H9 (cell line): ENCODE measurements around the gene SLC19A1. TPM values are rescaled to one million over a fixed set of nuclear protein-coding genes. Genes with fewer than 3 reads are reported as not detected.
"Not testable (repeated sequence)": the region's sequence is repeated elsewhere in the genome, so short reads cannot be mapped to it uniquely, and the experiment has no call there.

Experiments
- DNase-seq: peaks from one replicate; pipeline ENCODE4 v3.0.0-alpha.2; 2017
- H2AFZ ChIP-seq: one replicate; pipeline ENCODE4 v1.6.1; 2013; ENCODE audit warnings: mild to moderate bottlenecking, low read length, control low read depth, moderate library complexity
- H2AK5ac ChIP-seq: 2 replicates; pipeline ENCODE4 v1.6.1; 2013; ENCODE audit warnings: low read length, control low read depth, mixed read lengths; ENCODE audit not compliant: insufficient read length
- H2BK120ac ChIP-seq: one replicate; pipeline ENCODE4 v1.6.1; 2013; ENCODE audit warnings: low read depth, mild to moderate bottlenecking, low read length, control low read depth, inconsistent platforms; ENCODE audit not compliant: poor library complexity, severe bottlenecking
- H2BK12ac ChIP-seq: 2 replicates; pipeline ENCODE4 v1.6.1; 2013; ENCODE audit warnings: low read length, control low read depth, mixed read lengths, low read depth; ENCODE audit not compliant: insufficient read length
- H2BK15ac ChIP-seq: 2 replicates; pipeline ENCODE4 v1.6.1; 2013; ENCODE audit warnings: low read depth, low read length, control low read depth
- H2BK20ac ChIP-seq: one replicate; pipeline ENCODE4 v1.6.1; 2013; ENCODE audit warnings: low read depth, mild to moderate bottlenecking, low read length, control low read depth, inconsistent platforms; ENCODE audit not compliant: poor library complexity, severe bottlenecking
- H2BK5ac ChIP-seq: 2 replicates; pipeline ENCODE4 v1.6.1; 2013; ENCODE audit warnings: low read length, control low read depth, mixed read lengths; ENCODE audit not compliant: insufficient read length
- H3K14ac ChIP-seq: 2 replicates; pipeline ENCODE4 v1.6.1; 2013; ENCODE audit warnings: low read length, control low read depth; ENCODE audit not compliant: insufficient read depth
- H3K18ac ChIP-seq: 2 replicates; pipeline ENCODE4 v1.6.1; 2013; ENCODE audit warnings: low read depth, mild to moderate bottlenecking, mixed read lengths, low read length, control low read depth; ENCODE audit not compliant: insufficient read length
- H3K23ac ChIP-seq: 2 replicates; pipeline ENCODE4 v1.6.1; 2013; ENCODE audit warnings: low read length, control low read depth, mixed read lengths, low read depth; ENCODE audit not compliant: insufficient read length
- H3K23me2 ChIP-seq: 2 replicates; pipeline ENCODE4 v1.6.1; 2013; ENCODE audit warnings: low read depth, mild to moderate bottlenecking, mixed read lengths, low read length, control low read depth; ENCODE audit not compliant: insufficient read length, poor library complexity, severe bottlenecking
- H3K27ac ChIP-seq: 2 replicates; pipeline ENCODE4 v1.5.1; 2013; ENCODE audit warnings: low read length, control low read depth, mixed read lengths, low read depth; ENCODE audit not compliant: insufficient read length
- H3K27me3 ChIP-seq: 2 replicates; pipeline ENCODE4 v1.6.1; 2013; ENCODE audit warnings: low read length, control low read depth, inconsistent platforms; ENCODE audit not compliant: insufficient read depth
- H3K4ac ChIP-seq: 2 replicates; pipeline ENCODE4 v1.6.1; 2013; ENCODE audit warnings: low read depth, mild to moderate bottlenecking, control low read depth, inconsistent platforms, low read length, moderate library complexity
- H3K4me1 ChIP-seq: 2 replicates; pipeline ENCODE4 v1.6.1; 2013; ENCODE audit warnings: low read length, control low read depth, inconsistent platforms; ENCODE audit not compliant: insufficient read depth
- H3K4me2 ChIP-seq: 2 replicates; pipeline ENCODE4 v1.6.1; 2013; ENCODE audit warnings: low read length, control low read depth, mixed read lengths; ENCODE audit not compliant: insufficient read length, insufficient read depth
- H3K56ac ChIP-seq: 2 replicates; pipeline ENCODE4 v1.6.1; 2013; ENCODE audit warnings: low read depth, mild to moderate bottlenecking, mixed read lengths, low read length, control low read depth; ENCODE audit not compliant: insufficient read length
- H3K79me1 ChIP-seq: 2 replicates; pipeline ENCODE4 v1.6.1; 2013; ENCODE audit warnings: low read depth, mild to moderate bottlenecking, moderate library complexity, low read length, control low read depth, inconsistent platforms; ENCODE audit not compliant: insufficient read depth, poor library complexity, severe bottlenecking
- H3K79me2 ChIP-seq: 2 replicates; pipeline ENCODE4 v1.6.1; 2013; ENCODE audit warnings: low read length, control low read depth, inconsistent platforms; ENCODE audit not compliant: insufficient read depth
- H3K9ac ChIP-seq: 2 replicates; pipeline ENCODE4 v1.6.1; 2013; ENCODE audit warnings: low read length, control low read depth, mixed read lengths; ENCODE audit not compliant: insufficient read length; ENCODE audit errors: extremely low read depth
- H3K9me3 ChIP-seq: one replicate; pipeline ENCODE4 v1.6.1; 2013; ENCODE audit warnings: low read depth, low read length, inconsistent platforms; ENCODE audit not compliant: control insufficient read depth
- H3T11ph ChIP-seq: one replicate; pipeline ENCODE4 v1.6.1; 2013; ENCODE audit warnings: mild to moderate bottlenecking, low read length, control low read depth, inconsistent platforms
- H4K20me1 ChIP-seq: one replicate; pipeline ENCODE4 v1.6.1; 2013; ENCODE audit not compliant: control insufficient read depth, insufficient read length, insufficient read depth
- H4K5ac ChIP-seq: 2 replicates; pipeline ENCODE4 v1.6.1; 2013; ENCODE audit warnings: low read depth, mild to moderate bottlenecking, mixed read lengths, low read length, control low read depth; ENCODE audit not compliant: insufficient read length
- H4K8ac ChIP-seq: replicated peaks from 2 replicates; pipeline ENCODE4 v1.6.1; 2013; ENCODE audit warnings: low read length, control low read depth, mixed read lengths, low read depth; ENCODE audit not compliant: insufficient read length
- H4K91ac ChIP-seq: 2 replicates; pipeline ENCODE4 v1.6.1; 2013; ENCODE audit warnings: low read depth, mild to moderate bottlenecking, moderate library complexity, mixed read lengths, low read length, control low read depth; ENCODE audit not compliant: insufficient read length
- H3K27ac Mint-ChIP-seq, 3 experiments: 2 replicates in 2 of 3; 3 replicates in 1 of 3; pipeline ENCODE4 v1.8.0; 2020 to 2021; ENCODE audit warnings: mixed read lengths in 3 of 3, mild to moderate bottlenecking in 1 of 3, moderate library complexity in 1 of 3
- H3K27me3 Mint-ChIP-seq: 2 replicates; pipeline ENCODE4 v1.8.0; 2021; ENCODE audit warnings: low read depth, mild to moderate bottlenecking, moderate library complexity, mixed read lengths
- H3K36me3 Mint-ChIP-seq, 3 experiments: 2 replicates in 2 of 3; 3 replicates in 1 of 3; pipeline ENCODE4 v1.8.0; 2020 to 2021; ENCODE audit warnings: low read depth in 3 of 3, mixed read lengths in 3 of 3; ENCODE audit not compliant: insufficient read depth in 1 of 3
- H3K4me1 Mint-ChIP-seq, 2 experiments: 2 replicates each; pipeline ENCODE4 v1.8.0; 2020; ENCODE audit warnings: mixed read lengths in 2 of 2
- H3K4me3 Mint-ChIP-seq, 2 experiments: 2 replicates in 1 of 2; 3 replicates in 1 of 2; pipeline ENCODE4 v1.8.0; 2020 to 2021; ENCODE audit warnings: mild to moderate bottlenecking in 2 of 2, mixed read lengths in 2 of 2, moderate library complexity in 1 of 2
- H3K9me3 Mint-ChIP-seq, 2 experiments: 2 replicates in 1 of 2; 3 replicates in 1 of 2; pipeline ENCODE4 v1.8.0; 2020; ENCODE audit warnings: mild to moderate bottlenecking in 2 of 2, mixed read lengths in 2 of 2, moderate library complexity in 1 of 2
- CTCF ChIP-seq: fragments of 200-600 bp; sonication (generic); conservative IDR thresholded peaks from 3 replicates; pipeline ENCODE4 v1.8.0; 2021; ENCODE audit warnings: antibody characterized with exemption, mild to moderate bottlenecking
- WGBS: extraction: QIAGEN DNeasy Blood & Tissue Kit; methylation state at CpG from one replicate; pipeline ENCODE4 v1.1.7; 2013; ENCODE audit warnings: missing lambda C conversion rate, low lambda C conversion rate, mixed read lengths; ENCODE audit not compliant: insufficient read length; ENCODE audit errors: extremely low coverage; 5-methylcytosine and 5-hydroxymethylcytosine counted together
- total RNA-seq: library from RNA; stranded (reverse); gene quantifications from 2 replicates; pipeline ENCODE4 v1.2.1, GENCODE V29; 2021

Gene SLC19A1
- total RNA-seq, 1 experiment from 2014 or later, result 32.4 TPM

DNA sequence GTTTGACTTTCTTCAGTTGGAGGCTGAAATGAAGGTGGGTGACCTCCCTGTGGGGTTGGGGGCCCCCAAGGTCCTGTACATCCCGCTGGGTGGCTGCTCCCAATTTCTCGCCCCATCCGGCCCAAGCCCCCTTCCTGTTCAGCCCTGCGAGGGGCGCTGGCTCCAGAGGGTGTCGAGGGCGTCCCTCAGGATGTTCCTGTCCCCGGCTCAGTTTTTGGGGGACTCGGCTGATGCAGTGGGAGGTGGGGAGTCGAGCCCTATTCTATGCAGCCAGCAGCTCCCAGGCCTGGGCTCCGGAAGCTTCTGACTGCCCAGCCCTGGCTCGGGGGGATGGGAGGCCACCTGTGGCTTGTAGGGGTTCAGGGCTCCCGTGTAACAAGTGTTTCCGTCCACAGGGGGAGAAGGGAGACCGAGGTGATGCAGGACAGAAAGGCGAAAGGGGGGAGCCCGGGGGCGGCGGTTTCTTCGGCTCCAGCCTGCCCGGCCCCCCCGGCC lies 38.2 kb downstream of the SLC19A1 start:
- H4K91ac ChIP-seq, result no peak overlapping the region
- H3K27ac ChIP-seq, result no peak overlapping the region
- no peaks in the 10 kb centered on the region for H4K20me1 ChIP-seq

DNA sequence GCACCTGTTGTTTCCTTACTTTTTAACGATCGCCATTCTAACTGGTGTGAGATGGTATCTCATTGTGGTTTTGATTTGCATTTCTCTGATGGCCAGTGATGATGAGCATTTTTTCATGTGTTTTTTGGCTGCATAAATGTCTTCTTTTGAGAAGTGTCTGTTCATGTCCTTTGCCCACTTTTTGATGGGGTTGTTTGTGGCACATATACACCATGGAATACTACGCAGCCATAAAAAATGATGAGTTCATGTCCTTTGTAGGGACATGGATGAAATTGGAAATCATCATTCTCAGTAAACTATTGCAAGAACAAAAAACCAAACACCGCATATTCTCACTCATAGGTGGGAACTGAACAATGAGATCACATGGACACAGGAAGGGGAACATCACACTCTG lies 39.0 kb downstream of the SLC19A1 start:
- H2AK5ac ChIP-seq, H4K91ac ChIP-seq, H3K79me2 ChIP-seq, H3K23ac ChIP-seq, H3K27ac Mint-ChIP-seq, H3K56ac ChIP-seq, H3K4me2 ChIP-seq, H3K27me3 ChIP-seq, H3K4me1 ChIP-seq, H3K9me3 ChIP-seq, DNase-seq, H3T11ph ChIP-seq, H3K4ac ChIP-seq, H3K79me1 ChIP-seq, H3K27ac ChIP-seq, H4K5ac ChIP-seq, H2BK12ac ChIP-seq, H3K9ac ChIP-seq, H2AFZ ChIP-seq, H3K4me1 Mint-ChIP-seq, H4K20me1 ChIP-seq, H2BK120ac ChIP-seq, H2BK5ac ChIP-seq, H2BK20ac ChIP-seq, H3K23me2 ChIP-seq, H3K27me3 Mint-ChIP-seq, H3K9me3 Mint-ChIP-seq, H4K8ac ChIP-seq, H3K14ac ChIP-seq, H2BK15ac ChIP-seq, H3K4me3 Mint-ChIP-seq, H3K18ac ChIP-seq: not testable (repeated sequence)
- H3K36me3 Mint-ChIP-seq, result peaks cover 16 to 49% (median 35%) of the 10 kb centered on the region in 3 experiments
- no CpG with 5 or more reads among the region's 4 CpGs for WGBS

More for the DNA sequence above, 38.2 kb downstream of the SLC19A1 start:
- H3K9me3 ChIP-seq, result no peaks in the 10 kb centered on the region
- H3K18ac ChIP-seq, result no peak overlapping the region
- no peaks in the 10 kb centered on the region for H3K79me2 ChIP-seq
- no peak for DNase-seq
- peaks cover 3% of the 10 kb centered on the region for H3K23me2 ChIP-seq
- Mint-ChIP-seq H3K27ac (no peak overlapping the region), H3K27me3 (peaks cover 7% of the 10 kb centered on the region; the same call in 1 of the 2 replicates), H3K36me3 (peaks cover 9 to 47% (median 33%) of the 10 kb centered on the region in 3 experiments), H3K4me3 (no peak overlapping the region), H3K4me1 (peaks cover 0 to 4% of the 10 kb centered on the region in 2 experiments; a peak in 1 of 4 replicates), H3K9me3 (no peaks in the 10 kb centered on the region; a peak in 1 of 5 replicates)
- no peak for TF ChIP-seq CTCF
- H3K9ac ChIP-seq, result no peak overlapping the region
- H2BK120ac ChIP-seq, result no peak overlapping the region
- no peak overlapping the region for H4K5ac ChIP-seq
- no peaks in the 10 kb centered on the region for H3K79me1 ChIP-seq
- no peak overlapping the region for H2AFZ ChIP-seq
- no peaks in the 10 kb centered on the region for H3K27me3 ChIP-seq
- no peak overlapping the region for H3K4ac ChIP-seq
- no peak overlapping the region for H2BK20ac ChIP-seq
- no peak overlapping the region for H2BK12ac ChIP-seq
- WGBS, result no CpG with 5 or more reads among the region's 22 CpGs
- no peak overlapping the region for H2BK15ac ChIP-seq
- no peak overlapping the region for H3K4me2 ChIP-seq
- no peak overlapping the region for H3K23ac ChIP-seq
- no peaks in the 10 kb centered on the region for H3K4me1 ChIP-seq
- no peak overlapping the region for H3K14ac ChIP-seq
- H4K8ac ChIP-seq, result no peak overlapping the region
- H3T11ph ChIP-seq, result no peak overlapping the region
- H3K56ac ChIP-seq, result no peak overlapping the region
- H2AK5ac ChIP-seq, result no peak overlapping the region
- H2BK5ac ChIP-seq, result no peak overlapping the region
